CD4-positive, alpha-beta T cell treated with Interleukin-17A for 1 hour (primary cell): Measurements from ENCODE around the gene EPAS1.

Experiments used
- DNase-seq: peaks from one replicate; pipeline ENCODE4 v3.0.0-alpha.2; 2020

The EPAS1 gene

GRCh38 chr2:46303233-46303632 lies 6.0 kb downstream of the EPAS1 start:
- DNase-seq = no peak

- no peak for DNase-seq
Observed at GRCh38 chr2:46303822-46304221, 6.6 kb downstream of the EPAS1 start.

GRCh38 chr2:46304635-46305034 lies 7.4 kb downstream of the EPAS1 start:
- peak; percentile 58 for DNase-seq

- DNase-seq = no peak
Observed at GRCh38 chr2:46305187-46305586, 8.0 kb downstream of the EPAS1 start.

- DNase-seq = no peak
Observed at GRCh38 chr2:46305767-46306166, 8.6 kb downstream of the EPAS1 start.

GRCh38 chr2:46306330-46306751 lies 9.1 kb downstream of the EPAS1 start:
- no peak for DNase-seq

- no peak for DNase-seq
Observed at GRCh38 chr2:46306988-46307655, 9.9 kb downstream of the EPAS1 start.

GRCh38 chr2:46308081-46308480 lies 10.9 kb downstream of the EPAS1 start:
- no peak for DNase-seq

GRCh38 chr2:46308629-46309028 lies 11.4 kb downstream of the EPAS1 start:
- DNase-seq = no peak

- DNase-seq = no peak
Observed at GRCh38 chr2:46309052-46309953, 12.1 kb downstream of the EPAS1 start.

GRCh38 chr2:46310446-46310845 lies 13.2 kb downstream of the EPAS1 start:
- DNase-seq = no peak

- no peak for DNase-seq
Observed at GRCh38 chr2:46311651-46312223, 14.5 kb downstream of the EPAS1 start.

- no peak for DNase-seq
Observed at GRCh38 chr2:46313063-46313462, 15.9 kb downstream of the EPAS1 start.

GRCh38 chr2:46314065-46314835 lies 17.0 kb downstream of the EPAS1 start:
- DNase-seq = no peak

GRCh38 chr2:46315103-46315890 lies 18.1 kb downstream of the EPAS1 start:
- DNase-seq = no peak

GRCh38 chr2:46317094-46317486 lies 19.9 kb downstream of the EPAS1 start:
- DNase-seq = no peak

GRCh38 chr2:46318579-46319460 lies 21.6 kb downstream of the EPAS1 start:
- DNase-seq = no peak

GRCh38 chr2:46319711-46320110 lies 22.5 kb downstream of the EPAS1 start:
- no peak for DNase-seq

- DNase-seq = no peak
Observed at GRCh38 chr2:46320141-46320567, 22.9 kb downstream of the EPAS1 start.

GRCh38 chr2:46323730-46324129 lies 26.5 kb downstream of the EPAS1 start:
- no peak for DNase-seq
